GM18909 (cell line): ENCODE measurements around the gene MSI1.
"Not testable (repeated sequence)": the region's sequence is repeated elsewhere in the genome, so short reads cannot be mapped to it uniquely, and the experiment has no call there.

Experiments used
- ATAC-seq: cut with Tn5 transposase; IDR thresholded peaks from one replicate; pipeline ENCODE4 v1.9.1; 2021; ENCODE audit warnings: mild to moderate bottlenecking; ENCODE audit not compliant: unreplicated experiment, poor library complexity

The MSI1 gene

DNA sequence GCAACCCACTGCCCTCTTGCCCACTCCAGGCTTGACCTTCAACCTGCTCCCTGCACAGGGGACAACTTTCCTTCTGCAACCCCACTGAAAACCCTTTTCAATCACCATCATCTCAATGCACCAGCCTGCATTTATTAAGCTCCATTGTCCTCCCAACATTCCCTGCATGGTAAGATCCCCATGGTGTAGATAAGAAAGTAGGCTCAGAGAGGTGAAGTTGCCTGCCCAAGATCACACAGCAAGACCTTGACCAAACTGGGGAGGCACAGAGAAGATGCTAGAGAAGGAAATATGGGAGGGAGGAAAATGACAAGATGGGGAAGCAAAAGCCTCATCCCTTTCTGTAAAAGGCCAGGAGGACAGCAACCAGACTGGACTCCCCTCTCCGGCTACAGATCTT, 9.8 kb downstream of the MSI1 start:
- no peak for ATAC-seq

DNA sequence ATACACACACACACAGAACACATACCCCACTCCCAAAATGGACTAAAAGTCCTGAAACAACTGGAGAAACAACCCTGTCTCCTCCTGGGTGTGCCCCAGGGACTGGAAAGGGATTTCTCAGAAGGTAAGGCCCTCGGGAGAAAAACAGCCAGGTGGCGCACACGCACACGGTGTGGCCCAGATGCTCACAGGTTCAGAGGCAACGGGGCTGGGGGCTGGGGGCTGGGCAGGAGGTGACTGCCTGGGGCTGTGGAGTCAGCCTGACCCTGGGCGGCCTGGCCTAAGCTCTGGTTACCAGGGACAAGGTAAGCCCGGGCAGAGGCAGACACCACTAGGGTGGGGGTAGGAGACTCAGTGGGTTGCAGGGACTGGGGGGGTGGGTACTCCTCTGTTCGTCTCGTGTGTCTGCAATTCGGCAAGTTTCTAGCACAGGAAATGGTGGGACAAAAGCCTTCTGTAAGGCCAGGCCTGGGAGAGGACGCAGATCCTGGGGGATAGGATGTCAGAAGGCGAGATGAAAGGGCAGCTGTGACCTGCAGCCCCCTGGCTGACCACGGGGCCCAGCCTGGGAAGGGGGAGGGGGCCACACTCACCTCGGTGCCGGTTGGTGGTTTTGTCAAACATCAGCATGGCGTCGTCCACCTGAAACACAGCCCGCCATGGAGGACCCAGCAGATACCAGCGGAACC, 10.4 kb downstream of the MSI1 start:
- no peak for ATAC-seq

DNA sequence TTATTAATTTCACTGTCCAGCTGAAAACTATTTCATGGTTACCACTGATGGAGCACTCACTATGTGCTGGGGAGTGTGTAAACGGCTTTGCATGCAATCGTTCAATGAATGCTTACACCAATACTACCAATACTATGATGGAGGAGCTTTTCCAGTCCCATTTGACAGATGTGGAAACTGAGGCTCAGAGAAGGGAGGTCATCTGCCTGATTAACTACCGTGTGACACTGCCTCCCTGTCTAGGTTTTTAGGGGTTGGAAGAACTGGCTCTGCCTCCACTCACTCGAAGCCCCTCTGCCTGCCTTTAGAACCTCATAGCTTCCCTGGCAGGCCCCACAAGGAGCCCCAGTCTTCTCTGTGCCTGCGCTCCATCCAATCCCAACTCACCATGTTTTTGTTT, 11.9 kb downstream of the MSI1 start:
- no peak for ATAC-seq

DNA sequence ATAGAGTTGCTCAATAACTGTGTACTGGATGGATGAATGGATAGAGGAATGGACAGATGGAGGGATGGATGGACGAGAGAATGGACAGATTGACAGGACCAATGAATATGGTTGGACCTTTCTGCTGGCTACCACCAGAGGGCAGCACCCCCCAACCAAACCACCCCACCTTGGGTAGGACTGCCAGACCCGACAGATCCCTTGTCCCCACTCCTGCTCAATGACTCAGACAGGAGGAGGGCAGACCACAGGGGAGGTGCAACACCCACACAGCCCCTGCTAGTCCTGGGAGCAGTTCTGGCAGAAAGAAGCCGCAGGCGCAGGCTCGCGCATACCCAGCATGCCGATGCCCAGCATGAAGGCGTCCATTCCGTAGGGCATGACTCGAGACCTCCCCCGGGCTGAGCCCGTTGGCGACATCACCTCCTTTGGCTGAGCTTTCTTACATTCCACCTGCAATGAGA, 12.4 kb downstream of the MSI1 start:
- no peak for ATAC-seq

DNA sequence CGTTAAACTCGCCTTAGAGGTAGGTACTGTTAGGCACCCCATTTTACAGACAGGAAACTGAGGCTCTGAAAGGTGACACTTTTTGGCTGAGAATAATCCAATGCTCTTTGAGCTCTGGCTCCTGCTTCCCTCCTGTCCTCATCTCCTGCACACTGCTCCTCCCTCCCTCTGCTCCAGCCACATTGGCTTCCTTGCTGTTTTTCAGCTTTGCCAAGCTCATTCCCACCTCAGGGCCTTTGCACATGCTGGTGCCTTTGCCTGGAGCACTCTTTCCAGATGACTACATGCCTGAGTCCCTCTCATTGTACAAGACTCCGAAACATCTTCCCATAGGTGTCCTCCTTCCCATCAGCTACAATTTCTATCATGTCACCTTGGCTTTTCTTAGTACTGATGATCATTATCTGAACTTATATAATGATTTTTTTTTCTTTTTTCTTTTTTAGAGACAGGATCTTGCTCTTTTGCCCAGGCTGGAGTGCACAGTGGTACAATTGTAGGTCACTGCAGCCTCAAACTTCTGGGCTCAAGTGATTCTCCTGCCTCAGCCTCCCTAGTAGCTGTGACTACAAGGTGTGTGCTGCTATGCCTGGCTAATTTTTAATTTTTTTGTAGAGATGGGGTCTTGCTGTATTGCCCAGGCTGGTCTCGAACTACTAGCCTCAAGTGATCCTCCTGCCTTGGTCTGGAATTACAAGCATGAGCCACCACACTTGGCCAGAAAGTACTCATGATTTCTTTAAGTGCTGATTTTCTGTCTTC, 15.2 kb downstream of the MSI1 start:
- ATAC-seq = no peak

DNA sequence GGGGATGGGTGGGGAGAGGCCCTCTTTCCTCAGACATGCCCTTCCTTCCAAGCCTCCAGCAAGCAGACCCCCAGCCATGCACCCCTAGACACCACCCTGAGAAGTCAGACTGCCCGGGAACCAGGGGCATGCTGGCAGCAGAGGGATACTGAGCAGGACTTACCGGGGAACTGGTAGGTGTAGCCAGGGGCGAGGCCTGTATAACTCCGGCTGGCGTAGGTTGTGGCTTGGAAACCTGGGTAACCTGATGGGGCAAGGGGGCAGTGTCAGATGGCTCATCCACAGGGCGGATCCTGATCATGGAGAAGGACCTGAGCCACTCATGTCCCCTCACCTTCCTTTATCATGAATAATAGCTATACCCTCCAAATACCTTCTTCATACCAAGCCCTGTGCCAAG, 15.8 kb downstream of the MSI1 start:
- ATAC-seq = no peak

DNA sequence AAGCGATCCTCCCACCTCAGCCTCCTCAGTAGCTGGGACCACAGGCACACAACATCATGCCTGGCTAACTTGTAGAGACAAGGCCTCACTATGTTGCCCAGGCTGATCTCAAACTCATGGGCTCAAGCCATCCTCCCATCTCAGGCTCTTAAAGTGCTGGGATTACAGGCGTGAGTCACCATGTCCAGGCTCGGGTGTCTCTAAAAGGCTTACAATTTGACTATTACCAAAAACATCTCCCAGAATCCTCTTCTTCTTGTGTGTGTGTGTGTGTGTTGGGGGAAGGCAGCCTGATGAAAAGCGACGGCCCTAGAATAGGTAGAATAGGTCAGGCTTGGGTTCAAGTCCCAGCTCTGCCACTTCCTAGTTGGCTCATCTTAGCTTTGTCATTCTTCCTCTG, 16.8 kb downstream of the MSI1 start:
- no peak for ATAC-seq

DNA sequence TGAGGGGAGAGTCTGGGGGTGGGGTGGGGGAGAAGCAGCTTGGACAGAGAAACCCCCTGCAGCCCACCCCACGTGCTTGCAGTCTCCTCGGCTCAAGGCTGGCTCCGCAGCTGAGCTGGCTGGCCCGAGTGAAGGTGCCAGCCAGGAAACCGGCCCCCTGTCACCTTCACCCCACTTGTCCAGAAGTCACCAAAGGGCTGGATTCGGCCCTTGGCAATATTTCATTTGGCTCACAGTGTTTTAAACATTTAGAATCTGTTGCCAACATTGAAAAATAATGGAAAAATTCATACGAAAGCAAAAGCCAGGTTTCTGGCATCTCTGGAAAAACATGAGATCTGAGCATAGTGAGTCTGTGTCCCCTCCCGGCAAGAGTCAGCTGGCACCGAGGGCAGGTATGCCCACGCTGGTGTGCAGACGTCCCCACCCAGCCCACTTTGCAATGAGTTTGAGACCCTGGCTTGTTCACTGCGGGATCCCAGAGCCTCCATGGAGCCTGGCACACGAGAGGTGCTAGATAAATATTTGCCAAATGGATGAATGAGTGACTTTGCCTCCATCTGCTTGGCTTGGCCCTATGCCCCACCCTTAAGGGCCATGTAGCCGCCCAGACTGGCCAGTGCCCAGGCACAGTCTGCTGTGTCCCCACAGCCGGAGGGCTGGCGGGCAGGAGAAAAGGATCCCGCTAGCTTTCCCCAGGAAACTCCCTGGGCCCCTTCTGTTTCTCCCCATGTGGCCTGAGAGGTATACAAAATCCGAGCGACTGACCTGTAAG, 18.2 kb downstream of the MSI1 start:
- ATAC-seq = no peak

DNA sequence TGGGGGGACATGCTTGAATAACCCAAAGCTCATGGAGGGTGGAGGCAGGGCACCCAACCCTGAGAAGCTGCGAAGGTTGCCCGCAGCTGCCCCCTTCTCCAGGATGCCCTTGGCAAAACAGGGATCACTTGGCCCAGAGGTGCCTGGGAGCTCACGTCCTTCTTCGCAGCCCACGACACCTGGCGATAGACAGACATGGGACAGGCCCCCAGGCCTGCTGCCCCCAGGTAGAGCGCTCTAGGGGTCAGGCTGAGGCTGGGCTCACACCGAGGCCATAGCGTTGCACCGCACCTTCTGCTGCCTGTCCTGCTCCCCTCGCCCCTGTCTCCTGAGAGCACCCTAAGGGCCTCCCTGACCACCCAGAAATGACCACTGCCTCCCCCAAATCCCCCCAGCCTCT, 21.2 kb downstream of the MSI1 start:
- no peak for ATAC-seq

DNA sequence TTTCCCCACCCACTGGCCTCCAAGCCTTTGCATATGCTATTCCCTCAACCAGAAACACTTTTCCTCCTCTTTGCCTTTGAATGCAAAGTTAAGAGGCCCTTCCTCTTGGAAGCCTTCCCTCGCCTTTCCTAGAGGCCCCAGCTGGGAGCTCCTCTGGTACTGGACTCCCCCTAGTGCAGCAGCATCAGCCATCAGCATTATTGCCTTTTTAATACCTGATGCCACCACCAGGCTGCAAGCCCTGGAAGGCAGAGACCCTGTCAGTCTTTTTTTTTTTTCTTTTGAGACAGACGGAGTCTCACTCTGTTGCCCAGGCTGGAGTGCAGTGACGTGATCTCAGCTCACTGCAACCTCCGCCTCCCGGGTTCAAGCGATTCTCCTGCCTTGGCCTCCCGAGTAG, 22.3 kb downstream of the MSI1 start:
- no peak for ATAC-seq

DNA sequence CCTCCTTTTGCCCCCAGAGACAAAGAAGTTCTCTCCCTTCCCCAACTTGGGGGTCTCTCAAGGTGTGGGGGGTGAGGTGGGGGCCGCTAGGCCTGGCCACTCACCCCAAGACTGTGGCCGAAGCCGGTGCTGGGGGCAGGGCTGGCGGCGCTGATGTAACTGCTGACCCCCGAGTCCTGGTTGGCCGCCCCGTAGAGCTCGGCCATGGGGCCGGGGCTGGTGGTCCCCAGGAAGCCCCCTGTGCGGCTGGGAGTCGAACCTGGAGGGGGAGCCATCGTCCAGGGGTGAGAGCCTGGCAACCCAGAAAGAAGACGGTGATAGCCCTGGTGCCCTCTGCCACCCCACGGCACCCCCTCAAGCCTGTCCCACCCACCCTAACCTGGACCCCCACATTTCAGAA, 22.9 kb downstream of the MSI1 start:
- ATAC-seq = no peak

DNA sequence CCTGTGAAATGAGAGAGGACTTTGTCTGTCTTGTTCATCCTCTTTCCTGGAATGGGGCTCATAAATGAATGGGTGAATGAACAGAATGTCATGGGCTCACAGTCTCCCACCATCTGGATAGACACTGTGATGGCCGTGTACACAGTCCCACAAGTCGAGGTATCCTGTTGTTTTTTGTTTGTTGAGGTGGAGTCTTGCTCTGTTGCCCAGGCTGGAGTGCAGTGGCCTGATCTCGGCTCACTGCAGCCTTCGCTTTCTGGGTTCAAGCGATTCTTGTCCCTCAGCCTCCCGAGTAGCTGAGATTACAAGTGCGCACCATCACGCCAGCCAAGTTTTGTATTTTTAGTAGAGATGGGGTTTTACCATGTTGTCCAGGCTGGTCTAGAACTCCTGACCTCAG, 25.3 kb downstream of the MSI1 start:
- no peak for ATAC-seq

DNA sequence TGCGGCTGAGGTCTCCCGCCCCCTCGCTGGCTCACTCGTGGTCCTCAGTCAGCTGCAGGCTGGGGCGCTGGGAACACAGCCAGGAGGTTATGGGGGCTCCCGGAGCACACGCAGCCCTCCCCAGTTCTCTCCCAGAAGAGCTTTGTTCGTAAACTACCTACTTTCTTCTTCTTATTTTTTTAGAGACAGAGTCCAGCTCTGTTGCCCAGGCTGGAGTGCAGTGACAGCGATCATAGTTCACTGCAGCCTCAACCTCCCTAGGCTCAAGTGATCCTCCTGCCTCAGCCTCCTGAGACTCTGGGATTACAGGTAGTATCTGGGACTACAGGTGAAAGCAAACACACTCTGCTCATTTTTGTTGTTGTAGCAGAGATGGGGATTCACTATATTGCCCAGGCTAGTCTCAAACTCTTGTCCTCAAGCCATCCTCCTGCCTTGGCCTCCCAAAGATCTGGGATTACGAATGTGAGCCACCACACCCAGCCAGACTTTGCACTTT, 25.9 kb downstream of the MSI1 start:
- ATAC-seq = no peak

DNA sequence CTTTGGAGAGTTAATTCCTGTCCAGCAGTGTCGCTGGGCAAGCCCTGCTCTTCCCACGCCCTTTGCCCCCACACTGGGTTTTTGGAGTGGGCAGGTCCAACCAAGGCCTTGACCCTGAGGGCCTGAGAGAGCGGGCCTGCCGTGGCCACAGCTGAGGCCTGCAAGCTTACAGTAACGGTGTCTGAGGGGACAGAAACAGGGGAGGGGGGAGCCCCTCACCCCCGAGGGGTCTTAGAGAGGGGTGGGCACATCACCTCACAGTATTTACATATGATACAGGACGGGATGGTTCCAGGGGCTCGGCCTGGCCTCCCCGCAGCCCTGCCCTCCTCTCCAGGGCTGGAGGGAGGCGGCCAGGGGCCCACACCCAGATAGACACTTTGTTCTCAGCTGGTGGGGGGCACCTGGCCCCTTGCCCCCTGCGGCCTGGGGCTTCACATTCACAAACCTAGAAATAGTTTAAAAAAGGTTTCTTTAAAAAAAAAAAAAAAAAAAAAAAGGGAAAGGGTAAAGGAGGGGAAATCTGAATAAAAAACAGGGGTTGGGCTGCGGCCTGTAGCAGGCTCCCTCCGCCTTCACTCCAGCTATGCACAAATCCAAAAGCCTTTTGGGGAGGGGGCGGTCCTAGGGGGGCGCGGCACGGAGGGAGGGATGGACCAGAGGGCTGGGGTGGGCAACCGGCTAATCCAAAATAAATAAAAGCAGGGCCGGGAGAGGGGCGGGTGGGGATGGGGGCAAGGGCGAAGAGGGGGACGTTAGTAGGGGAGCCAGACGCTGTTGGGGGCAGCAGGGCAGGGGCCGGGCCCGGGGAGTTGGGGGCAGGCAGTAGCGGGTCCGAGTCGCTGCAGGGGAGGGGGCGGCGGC, 26.6 kb downstream of the MSI1 start:
- no peak for ATAC-seq

DNA sequence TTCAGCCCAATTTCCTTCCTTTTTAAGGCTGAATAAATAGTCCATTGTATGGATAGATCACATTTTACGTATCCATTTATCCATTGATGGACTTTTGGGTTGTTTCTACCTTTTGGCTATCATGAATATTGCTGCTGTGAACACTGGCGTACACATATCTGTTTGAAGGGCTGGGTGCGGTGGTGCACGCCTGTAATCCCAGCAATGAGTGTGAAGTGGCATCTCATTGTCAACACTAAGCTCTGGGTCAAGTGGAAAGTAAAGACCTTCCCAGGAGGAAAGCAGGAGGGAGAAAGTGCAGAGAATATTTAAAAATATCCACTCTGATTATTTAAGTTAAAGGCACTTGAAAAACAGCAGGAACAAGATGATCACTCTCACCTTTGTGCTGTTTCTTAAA, 29.7 kb downstream of the MSI1 start:
- ATAC-seq = no peak

DNA sequence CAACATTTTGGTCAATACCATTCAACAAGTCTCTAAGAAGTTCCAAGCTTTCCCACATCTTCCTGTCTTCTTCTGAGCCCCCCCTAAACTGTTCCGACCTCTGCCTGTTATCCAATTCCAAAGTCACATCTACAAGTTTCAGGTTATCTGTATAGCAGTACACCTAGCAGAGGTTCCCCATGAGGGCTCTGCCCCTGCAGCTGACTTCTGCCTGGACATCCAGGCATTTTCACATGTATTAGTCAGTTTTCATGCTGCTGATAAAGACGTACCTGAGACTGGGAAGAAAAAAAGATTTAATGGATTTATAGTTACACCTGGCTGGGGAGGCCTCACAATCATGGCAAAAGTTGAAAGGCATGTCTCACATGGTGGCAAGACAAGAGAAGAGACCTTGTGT, 31.2 kb downstream of the MSI1 start:
- no peak for ATAC-seq

DNA sequence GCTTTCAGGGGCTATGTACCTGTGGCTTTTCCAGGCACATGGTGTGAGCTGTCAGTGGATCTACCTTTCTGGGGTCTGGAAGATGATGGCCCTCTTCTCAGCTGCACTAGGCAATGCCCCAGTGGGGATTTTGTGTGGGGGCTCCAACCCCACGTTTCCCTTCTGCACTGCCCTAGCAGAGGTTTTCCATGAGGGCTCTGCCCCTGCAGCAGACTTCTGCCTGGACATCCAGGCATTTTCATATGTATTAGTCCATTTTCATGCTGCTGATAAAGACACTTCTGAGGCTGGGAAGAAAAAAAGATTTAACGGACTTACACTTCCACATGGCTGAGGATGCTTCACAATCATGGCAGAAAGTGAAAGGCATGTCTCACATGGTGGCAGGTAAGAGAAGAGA, 32.6 kb downstream of the MSI1 start:
- ATAC-seq = not testable (repeated sequence)

DNA sequence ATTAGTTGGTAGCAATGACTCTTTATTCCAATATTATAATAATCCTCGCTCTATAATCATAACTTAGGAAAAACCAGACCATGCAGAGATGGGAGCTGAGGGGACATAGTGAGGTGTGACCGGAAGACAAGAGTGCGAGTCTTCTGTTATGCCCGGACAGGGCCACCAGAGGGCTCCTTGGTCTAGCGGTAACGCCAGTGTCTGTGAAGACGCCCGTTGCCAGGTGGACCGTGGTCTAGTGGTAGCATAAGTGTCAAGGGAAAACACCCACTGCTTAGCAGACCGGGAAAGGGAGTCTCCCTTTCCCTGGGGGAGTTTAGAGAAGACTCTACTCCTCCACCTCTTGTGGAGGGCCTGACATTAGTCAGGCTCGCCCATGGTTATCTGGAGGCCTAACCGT, 33.5 kb downstream of the MSI1 start:
- not testable (repeated sequence) for ATAC-seq

DNA sequence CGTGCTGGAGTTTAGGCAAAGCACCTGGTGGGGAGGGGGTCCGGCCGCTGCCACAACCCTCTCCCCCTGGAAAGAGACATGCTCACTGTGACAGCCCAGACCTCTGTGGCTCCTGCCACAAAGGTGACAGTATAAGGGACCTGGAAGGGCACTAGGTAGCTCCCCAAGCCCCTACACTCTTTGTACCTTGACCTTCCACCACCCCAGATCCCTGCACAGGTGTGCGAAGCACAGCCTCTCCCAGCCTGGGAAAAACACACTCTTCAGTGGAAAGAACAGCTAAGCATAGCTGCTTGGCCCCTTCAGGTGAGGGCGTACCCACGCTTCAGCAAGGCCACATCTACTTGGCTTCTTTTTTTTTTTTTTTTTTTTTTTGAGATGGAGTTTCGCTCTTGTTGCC, 36.4 kb downstream of the MSI1 start:
- ATAC-seq = no peak

DNA sequence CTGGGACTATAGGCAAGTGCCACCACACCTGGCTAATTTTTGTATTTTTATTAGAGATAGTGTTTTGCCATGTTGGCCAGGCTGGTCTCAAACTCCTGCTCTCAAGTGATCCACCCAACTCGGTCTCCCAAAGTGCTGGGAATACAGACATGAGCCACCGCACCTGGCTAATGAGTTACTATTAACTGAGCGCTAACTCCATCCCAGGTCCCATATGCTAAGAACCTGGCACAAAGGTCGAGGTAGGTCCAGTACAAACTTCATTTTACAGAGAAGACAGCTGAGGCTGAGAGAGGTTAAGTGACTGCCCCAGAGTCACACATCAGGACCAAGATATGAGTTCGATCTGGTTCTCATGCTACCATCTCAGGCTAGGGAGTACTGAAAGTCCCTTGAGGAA, 36.9 kb downstream of the MSI1 start:
- ATAC-seq = no peak
